Measurements from ENCODE around the gene TTC39A.

The TTC39A gene

GRCh38 chr1:51359879-51360278 lies 29.5 kb upstream of the TTC39A start:
- Histone ChIP-seq H3K9me3 (ENCODE audit: insufficient read depth, low read length) (no peaks in the 10 kb centered on the region), H3K4me2 (ENCODE audit: low read depth, low read length, poor library complexity, severe bottlenecking) (no peak overlapping the region), H4K20me1 (ENCODE audit: low read depth, low read length) (no peaks in the 10 kb centered on the region), H3F3A (ENCODE audit: insufficient read depth) (no peaks in the 10 kb centered on the region), H3K9me2 (replicated peaks; ENCODE audit: insufficient read depth, low read length) (no peaks in the 10 kb centered on the region), H3K79me2 (ENCODE audit: insufficient read depth, low read length) (no peaks in the 10 kb centered on the region), H3K27ac (ENCODE audit: low read depth, low read length) (no peak overlapping the region), H2AFZ (ENCODE audit: low read depth, low read length, severe bottlenecking) (no peak overlapping the region), H3K4me3 (ENCODE audit: insufficient read depth, low read length, poor library complexity, severe bottlenecking) (no peak overlapping the region), H3K9ac (ENCODE audit: low read length) (no peak overlapping the region), H3K36me3 (ENCODE audit: low read length) (peaks cover 30% of the 10 kb centered on the region; the same call in 1 of the 2 replicates), H3K27me3 (ENCODE audit: low read length) (no peaks in the 10 kb centered on the region)
- TF ChIP-seq CTCF (IDR thresholded peaks at IDR 0.05; ENCODE audit: insufficient read depth, low read length, poor library complexity, severe bottlenecking) (no peak), EZH2phosphoT487 (conservative IDR thresholded peaks at IDR 0.05; ENCODE audit: low read length) (no peak)

- TF ChIP-seq CTCF (IDR thresholded peaks at IDR 0.05; ENCODE audit: insufficient read depth, low read length, poor library complexity, severe bottlenecking) (no peak), EZH2phosphoT487 (conservative IDR thresholded peaks at IDR 0.05; ENCODE audit: low read length) (no peak)
- Histone ChIP-seq H3K27ac (ENCODE audit: low read depth, low read length) (no peak overlapping the region), H3K4me2 (ENCODE audit: low read depth, low read length, poor library complexity, severe bottlenecking) (no peak overlapping the region), H3K27me3 (ENCODE audit: low read length) (no peaks in the 10 kb centered on the region), H3K79me2 (ENCODE audit: insufficient read depth, low read length) (no peaks in the 10 kb centered on the region), H3F3A (ENCODE audit: insufficient read depth) (no peaks in the 10 kb centered on the region), H3K36me3 (ENCODE audit: low read length) (peaks cover 19% of the 10 kb centered on the region; the same call in 1 of the 2 replicates), H3K9ac (ENCODE audit: low read length) (no peak overlapping the region), H4K20me1 (ENCODE audit: low read depth, low read length) (no peaks in the 10 kb centered on the region), H3K9me3 (ENCODE audit: insufficient read depth, low read length) (no peaks in the 10 kb centered on the region), H3K9me2 (replicated peaks; ENCODE audit: insufficient read depth, low read length) (no peaks in the 10 kb centered on the region), H3K4me3 (ENCODE audit: insufficient read depth, low read length, poor library complexity, severe bottlenecking) (no peak overlapping the region), H2AFZ (ENCODE audit: low read depth, low read length, severe bottlenecking) (no peak overlapping the region)
These were observed 25.0 kb upstream of the TTC39A start for GRCh38 chr1:51355382-51355781.

- Histone ChIP-seq H3K4me2 (ENCODE audit: low read depth, low read length, poor library complexity, severe bottlenecking) (no peak overlapping the region), H3K79me2 (ENCODE audit: insufficient read depth, low read length) (no peaks in the 10 kb centered on the region), H3K9me3 (ENCODE audit: insufficient read depth, low read length) (no peaks in the 10 kb centered on the region), H3K27me3 (ENCODE audit: low read length) (no peaks in the 10 kb centered on the region), H4K20me1 (ENCODE audit: low read depth, low read length) (no peaks in the 10 kb centered on the region), H3K36me3 (ENCODE audit: low read length) (peaks cover 18% of the 10 kb centered on the region; the same call in 1 of the 2 replicates), H3K27ac (ENCODE audit: low read depth, low read length) (no peak overlapping the region), H3K9me2 (replicated peaks; ENCODE audit: insufficient read depth, low read length) (no peaks in the 10 kb centered on the region), H2AFZ (ENCODE audit: low read depth, low read length, severe bottlenecking) (no peak overlapping the region), H3K9ac (ENCODE audit: low read length) (no peak overlapping the region), H3F3A (ENCODE audit: insufficient read depth) (no peaks in the 10 kb centered on the region), H3K4me3 (ENCODE audit: insufficient read depth, low read length, poor library complexity, severe bottlenecking) (no peak overlapping the region)
- TF ChIP-seq CTCF (IDR thresholded peaks at IDR 0.05; ENCODE audit: insufficient read depth, low read length, poor library complexity, severe bottlenecking): no peak
- no peak for TF ChIP-seq EZH2phosphoT487 (conservative IDR thresholded peaks at IDR 0.05; ENCODE audit: low read length)
These were observed 24.1 kb upstream of the TTC39A start for GRCh38 chr1:51354416-51354815.
